CD4-positive, alpha-beta T cell treated with Interleukin-12 subunit alpha and Interleukin-12 subunit beta, for 1 hour (primary cell): Measurements from ENCODE around the gene NXN.
"Not testable (repeated sequence)": the region's sequence is repeated elsewhere in the genome, so short reads cannot be mapped to it uniquely, and the experiment has no call there.

Experiments used
- DNase-seq: peaks from one replicate; pipeline ENCODE4 v3.0.0-alpha.2; 2020

The NXN gene

DNA sequence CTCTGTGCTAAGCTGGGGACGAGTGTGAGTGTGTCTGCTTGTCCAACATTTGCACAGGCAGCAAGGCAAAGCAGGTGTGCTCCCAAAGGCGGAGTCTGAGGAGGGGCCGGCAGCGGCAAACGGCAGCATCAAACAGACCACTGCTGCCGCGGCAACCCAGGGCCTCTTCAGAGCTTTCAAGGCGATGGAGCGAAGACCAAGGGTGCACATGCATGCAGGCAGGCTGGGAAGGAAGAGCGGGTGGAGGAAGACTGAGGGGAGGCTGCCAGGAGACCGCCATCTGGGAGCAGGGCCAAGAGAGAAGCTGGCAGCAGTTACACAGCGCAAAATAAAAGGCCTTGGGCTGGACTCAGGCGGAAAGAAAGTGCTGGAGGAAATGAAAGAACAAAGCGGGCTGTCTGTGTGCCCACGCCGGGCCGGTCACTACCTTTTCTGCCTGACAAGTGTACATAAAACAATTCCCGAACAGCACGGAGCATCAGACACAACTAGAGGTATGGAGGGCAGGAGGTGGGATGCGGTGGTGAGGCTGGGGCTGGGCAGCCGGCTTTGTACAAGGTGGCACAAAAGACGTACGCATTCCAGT is 25.9 kb upstream of the NXN start:
- no peak for DNase-seq

DNA sequence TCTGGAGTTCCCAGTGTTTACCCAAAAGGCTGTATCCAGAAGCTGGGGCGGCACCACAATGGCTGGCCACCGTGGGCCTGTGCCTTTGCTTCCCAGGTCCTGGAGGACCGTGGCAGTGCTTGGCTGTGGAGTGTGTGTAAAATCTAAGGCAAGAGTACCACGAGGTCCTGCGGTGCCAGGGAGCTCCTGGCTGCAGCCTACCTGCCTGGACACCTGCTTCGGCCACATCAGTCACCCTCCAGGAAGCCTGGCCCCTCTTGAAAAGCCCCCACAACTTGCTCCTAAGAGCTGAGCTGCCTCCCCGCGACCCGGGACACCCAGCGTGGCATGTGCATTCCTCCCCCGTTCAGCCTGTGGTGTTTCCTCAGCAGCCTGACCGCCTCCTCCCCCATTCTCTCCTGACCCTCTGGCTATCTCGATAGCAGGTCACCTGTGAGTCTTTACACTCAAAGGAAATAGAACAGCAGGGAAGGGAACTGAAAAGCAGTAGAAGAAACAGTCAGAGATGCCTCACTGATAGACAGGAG is 25.3 kb upstream of the NXN start:
- no peak for DNase-seq

DNA sequence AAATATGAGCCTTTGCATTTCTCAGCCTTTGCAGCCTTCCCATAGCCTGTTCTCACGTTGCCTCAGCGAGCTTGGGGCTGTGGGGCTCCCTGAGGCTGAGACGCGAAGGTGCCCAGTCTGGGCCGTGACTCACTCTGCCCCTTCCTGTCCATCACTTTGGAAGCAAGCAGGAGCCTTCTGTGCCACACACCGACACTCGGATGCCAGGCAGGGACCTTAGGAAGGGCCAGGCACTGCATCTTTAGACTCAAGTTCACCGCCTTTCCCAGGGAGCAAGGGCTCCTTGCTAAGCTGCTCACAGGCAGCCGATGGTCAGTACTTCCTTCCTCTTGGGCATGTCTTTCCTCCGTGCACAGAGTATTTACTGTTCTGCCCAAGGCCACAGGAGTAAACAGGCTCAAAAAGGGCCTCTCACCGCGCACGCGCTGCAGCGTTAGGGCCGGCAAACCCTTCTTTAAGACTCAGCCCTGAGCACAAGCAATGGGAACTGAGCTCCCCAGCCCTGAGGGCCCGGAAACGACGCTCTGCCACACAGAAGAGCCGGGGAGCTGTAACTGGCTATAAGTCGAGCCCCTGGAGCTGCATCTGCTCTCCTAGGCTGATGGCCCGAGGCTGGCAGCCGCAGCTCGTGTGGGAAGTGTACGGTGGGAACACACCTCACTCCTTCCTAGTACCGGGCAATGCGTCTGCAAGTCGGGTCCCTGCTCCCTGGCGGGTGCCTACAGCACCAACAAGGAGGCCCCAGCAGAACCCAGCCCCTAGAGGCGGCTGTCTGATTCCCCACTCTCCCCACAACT is 24.6 kb upstream of the NXN start:
- DNase-seq = no peak

DNA sequence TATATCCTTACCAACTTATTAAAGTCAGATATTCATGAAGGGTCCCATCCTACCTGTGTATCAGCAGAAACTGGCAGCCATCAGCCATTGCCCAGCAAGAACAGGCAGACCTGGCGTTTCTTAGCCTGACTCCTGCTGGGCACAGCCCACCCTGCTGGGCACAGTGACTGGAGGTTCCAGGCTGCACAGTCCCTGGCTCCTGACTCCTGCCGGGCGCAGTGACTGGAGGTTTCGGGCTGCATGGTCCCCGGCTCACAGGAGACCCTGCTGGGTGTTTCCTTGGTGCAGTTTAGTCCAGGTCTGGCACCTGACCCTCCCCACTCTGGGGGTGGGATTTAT is 24.0 kb upstream of the NXN start:
- DNase-seq = no peak

DNA sequence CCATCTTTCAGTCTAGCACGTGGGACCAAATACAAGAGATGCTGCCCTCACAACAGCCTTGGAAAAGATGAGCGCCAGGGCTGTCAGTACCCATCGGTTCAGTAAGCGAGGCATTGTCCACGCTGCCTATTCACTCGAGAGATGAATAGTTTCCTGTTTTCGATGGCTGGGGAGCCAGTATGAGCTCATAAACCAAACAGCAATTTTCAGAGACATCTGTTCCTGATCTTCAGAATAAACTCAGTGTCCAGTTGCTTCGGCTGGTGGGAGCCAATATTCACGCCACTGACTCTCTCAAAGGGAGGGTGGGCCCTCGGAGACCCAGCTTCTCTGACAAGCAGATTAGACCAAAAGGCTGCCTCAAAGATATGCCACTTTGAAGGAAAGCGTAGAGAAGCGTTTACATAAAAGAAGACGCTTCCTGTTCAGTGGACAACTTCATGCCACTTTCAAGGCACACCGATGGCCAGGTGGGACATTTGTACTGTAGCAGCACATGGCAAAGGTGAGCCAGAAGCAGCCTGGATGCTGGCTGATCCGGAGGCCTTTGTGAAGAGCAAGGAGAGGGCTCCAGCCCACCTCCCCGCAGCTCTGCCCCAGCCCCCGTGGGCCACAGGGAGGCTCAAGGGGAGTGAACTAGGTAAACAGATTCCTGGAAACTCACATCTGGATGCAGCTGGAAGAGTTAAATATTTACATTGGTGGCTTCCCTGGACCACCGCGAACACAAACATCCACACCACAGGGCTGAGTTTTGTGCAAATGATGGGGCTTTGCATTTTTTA is 23.4 kb upstream of the NXN start:
- no peak for DNase-seq

DNA sequence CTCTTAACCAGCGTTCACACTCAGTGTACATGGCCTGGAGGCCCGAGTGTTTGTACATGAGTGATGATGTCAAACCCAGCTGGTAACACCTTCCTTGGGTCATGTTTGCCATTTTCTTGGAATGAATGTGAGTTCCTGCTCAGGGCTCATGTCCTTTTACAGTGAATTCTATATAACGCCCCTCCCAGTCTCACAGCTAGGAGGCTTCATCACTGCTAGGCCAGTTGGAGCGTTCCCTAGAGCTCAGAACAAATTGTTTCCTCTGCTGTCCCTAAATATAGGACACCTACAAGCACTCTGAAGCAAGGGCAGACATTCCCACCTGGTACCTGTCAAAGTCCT is 22.8 kb upstream of the NXN start:
- no peak for DNase-seq

DNA sequence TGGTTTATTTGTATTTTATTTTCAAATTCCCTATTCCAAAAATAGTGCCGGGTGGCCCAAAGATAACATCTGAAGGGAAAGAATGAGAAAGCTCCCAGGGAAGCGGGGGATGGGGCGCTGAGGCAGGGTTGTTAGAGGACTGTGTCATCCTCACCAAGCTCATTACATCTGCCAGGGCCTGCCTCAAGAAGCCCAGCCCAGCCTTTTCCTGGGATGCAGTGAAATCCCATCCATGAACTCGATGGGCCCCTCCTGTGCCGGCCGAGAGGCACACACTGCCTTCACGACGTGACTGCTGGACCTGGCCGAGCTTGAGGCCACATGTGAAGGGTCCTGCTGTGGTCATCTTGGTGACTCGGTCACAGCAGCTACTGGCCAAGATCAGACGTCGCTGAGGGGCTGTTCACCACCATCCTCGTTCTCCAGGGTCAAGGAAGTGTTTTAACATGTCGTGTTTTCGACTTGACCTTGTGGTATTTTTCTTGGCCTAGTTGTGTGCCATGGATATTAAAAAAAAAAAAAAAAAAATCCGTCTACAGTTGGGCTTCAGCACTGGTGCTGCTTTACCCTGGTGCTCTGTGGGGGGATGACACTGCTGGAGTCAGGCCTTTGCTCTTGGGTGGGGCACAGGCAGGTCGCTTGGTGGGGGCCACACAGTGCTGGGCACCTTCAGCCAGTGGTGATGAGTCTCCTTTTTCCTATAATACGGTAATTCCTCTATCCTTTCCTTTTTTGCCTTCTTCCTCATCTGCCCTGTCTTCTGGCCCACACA is 22.2 kb upstream of the NXN start:
- no peak for DNase-seq

DNA sequence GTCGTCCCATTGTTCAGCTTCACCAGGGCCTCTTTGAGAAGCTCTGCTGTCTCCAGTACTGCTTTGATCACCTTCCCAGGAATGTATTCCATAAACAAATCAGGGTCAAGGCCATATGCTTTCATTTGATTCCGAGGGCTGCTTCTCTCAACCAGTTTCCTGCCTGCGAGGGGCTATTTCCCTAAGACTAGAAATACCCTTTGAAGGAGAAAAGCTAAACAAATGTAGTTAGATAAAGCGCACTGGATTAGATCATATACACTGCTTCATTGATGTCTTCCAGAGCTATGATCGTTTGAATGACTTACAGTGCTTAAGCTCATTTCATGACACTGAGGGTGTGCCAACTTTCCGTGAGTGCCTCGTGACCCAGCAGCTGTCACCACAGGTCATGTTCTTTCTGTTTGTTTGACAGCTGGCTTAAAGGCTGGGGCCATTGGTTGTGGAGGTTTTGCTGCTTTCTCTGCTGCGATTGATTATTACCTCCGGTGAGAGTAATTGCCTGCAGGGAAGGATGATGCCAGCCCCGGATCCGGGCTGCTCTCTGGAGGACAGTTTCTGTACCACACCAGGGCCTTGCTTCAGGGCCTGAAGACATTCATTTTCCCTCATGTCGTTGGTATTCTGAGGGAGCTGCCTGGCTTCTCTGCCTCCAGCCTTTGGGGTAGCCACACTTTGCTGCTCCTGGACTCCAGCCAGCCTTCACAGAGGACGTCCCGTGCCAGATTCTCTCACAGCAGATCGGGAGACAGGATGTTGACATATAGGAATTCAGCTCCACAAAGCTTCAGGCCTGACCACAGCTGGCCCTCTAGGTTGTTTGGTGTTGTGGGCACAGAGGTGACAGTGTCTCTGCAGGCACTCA is 21.3 kb upstream of the NXN start:
- no peak for DNase-seq

DNA sequence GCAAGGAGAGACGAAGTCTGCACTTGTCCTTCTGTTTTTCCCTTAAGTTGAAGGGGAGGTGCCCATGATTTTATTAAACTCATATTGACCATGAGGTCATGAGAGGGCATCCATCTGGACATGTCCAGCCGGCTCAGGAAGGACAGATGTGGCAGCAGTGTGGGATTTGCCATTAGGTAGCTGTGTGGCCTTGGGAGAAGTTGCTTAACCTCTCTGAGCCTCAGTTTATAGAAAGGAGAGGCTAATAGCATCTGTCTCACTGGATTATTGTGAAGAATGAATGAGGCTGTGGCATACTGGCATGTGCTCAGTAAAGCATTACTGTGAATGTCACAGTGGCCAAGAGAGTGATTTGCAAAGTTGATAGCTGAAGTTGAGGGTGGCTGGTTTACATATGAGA is 18.5 kb upstream of the NXN start:
- no peak for DNase-seq

DNA sequence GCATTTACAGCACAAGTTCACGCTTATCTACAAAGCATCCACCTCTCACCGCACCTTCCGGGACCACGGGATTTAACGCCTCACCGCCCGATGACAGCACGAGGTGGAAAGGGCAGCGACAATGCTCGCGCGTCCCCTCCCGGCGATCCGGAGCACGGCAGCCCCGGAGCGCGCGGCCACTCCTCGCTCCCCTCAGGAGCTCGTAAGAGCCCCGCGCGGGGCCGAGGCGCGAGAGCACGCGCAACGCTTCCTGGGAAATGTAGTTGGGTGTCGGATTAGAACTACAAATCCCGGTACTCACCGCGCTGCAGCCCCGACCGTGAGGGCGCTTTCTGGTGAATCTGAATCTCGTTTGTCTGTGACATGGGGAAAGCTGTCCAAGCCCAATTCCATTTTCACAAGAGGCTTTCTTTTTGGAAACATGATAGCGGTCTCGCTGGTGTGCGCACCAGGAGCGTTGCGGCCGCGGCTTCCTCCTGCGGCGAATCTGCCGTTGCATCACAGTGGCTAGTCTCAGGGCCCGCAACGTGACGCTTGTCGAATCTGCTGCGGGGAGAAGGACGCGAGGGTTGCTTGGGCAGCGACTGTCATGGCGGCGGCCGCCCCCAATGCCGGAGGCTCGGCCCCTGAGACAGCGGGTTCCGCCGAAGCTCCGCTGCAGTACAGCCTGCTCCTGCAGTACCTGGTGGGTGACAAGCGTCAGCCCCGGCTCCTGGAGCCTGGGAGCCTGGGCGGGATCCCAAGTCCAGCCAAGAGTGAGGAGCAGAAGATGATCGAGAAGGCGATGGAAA is 17.2 kb upstream of the NXN start, which contains the start of gene TIMM22:
Gene TIMM22 (plus strand): TSS at position 576 of the 791 bp plus-strand sequence. CDS start 14 bp downstream, at position 590.
- peak; percentile 94 for DNase-seq

DNA sequence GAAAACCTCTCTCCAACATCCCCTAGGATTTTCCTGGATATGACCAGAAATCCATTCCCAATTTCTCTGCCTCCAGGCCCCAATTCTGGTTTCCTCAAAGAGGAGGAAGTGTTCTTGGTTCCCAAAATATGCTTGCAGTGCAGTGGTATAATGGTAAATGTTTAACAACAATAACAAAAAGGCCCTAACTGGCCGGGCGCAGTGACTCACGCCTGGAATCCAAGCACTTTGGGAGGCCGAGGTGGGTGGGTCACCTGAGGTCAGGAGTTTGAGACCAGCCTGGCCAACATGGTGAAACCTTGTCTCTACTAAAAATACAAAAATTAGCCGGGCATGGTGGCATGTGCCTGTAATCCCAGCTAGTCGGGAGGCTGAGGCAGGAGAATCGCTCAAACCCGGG is 15.7 kb upstream of the NXN start:
- not testable (repeated sequence) for DNase-seq

DNA sequence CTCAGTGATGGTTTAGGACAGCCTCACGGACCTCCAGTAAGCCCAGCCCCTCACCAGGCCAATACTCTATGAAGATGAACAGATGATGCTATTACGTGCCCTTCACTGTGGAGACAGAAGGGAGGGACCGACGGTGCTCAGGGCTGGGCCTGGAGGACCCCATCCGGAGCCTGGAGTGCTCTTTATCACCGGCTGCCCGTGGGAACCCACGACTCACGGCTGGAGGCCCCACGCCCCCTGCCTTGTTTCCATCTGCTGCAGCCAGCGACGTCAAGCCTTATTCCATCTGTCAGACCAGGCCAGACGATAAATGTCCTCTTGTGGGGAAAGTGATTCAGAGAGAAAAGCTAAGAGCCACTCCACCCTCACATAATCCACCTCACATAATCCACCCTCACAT is 13.4 kb upstream of the NXN start:
- no peak for DNase-seq

DNA sequence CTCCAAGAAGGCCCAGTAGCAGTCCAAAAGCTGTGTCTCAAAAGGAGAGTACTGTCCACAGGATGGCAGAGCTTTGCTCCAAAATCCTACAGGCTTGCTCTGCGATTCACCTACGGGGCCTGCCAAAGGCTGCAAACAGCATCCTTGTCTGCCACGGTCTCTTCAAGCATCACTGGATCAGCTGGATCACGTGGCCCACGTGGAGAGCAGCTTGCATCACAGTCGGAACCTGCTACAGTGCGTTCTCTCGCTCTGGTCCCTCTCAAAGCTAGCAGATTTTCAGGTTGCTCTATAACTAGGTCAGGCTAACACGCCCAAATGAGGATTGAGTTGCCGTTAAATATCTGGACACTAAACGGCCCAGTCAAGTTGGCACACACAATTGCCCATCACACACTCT is 9.0 kb upstream of the NXN start:
- no peak for DNase-seq

DNA sequence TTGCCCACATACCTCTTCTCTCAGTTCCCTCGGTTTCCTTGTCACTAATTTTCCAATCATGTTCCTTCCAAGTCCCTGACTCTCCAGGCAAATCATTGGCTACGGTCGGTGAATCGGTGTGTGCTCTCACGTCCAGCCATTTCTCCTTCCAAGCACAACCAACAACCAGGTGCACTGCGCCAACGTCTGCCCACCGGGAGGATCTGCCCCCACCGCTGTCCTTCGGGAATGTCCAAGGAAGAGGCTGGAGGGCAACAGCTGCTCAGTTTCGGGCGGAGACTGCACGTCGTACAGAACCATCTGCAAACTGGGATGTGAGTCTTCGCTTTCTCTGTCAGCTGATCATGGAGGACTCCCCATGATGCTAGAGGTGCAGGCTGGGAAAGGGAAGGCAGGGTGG is 8.4 kb upstream of the NXN start:
- no peak for DNase-seq

DNA sequence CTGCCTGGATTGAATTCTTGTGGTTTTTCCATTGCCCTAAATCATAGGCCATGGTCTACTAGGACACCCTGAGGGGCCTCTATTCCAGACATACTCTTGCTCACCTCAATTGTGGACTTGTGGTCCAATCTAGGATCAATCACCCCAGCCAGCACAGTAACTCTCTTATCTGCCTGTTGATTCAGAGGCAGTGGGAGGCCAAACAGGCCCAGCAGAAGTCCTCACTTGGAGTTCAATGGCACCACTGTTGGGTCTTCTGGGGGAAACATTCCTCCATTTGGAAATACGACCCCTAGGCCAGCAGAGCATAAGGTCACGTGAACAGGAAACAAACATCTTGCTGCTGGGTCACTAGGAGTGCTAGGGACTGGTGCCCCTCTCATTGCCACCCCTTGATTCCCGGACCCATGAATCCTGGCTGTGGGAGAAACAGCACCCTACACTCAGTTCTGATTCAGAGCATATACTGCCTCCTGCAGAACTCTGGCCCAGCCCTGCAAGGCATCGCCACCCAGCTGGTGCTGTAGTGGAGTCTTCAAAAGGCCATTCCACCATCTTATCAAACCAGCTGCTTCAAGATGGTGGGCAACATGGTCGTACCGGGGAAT is 6.8 kb upstream of the NXN start:
- no peak for DNase-seq

DNA sequence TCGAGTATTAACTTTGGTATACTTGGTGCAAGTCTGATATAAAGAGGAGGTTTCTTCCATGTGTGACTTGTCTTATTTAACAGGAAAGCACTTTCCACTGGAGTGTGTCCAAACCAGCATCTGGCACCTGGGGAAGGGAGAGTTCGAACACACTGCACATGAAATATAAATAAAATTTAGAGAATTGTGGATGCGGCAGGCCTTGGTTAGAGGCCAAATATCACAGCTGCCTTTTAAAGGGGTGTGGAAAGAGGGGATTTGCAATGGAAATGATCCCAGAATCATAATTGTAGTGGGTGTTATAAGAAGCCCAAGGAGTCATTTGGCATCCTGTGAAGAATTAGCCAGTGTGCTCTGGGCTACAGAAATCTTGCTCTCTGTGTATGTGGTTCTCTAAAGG is 4.3 kb upstream of the NXN start:
- DNase-seq = no peak

DNA sequence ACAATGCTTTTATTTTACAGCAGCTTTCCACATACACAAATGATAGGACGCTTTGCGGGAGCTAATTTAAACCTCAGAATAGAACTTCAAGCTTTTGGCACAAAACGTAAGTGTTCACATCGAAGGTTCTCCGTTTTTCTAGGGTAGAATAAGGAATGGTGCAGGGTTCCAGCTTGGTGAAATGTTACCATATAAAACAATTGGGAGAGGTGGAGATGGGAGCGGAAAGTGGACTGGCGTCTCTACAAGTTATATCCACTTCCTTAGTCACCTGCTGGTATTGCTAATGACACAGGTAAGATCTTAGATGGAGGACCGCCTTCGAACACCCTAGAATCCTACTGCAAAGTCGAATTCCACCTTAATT is 1.7 kb upstream of the NXN start:
- no peak for DNase-seq

DNA sequence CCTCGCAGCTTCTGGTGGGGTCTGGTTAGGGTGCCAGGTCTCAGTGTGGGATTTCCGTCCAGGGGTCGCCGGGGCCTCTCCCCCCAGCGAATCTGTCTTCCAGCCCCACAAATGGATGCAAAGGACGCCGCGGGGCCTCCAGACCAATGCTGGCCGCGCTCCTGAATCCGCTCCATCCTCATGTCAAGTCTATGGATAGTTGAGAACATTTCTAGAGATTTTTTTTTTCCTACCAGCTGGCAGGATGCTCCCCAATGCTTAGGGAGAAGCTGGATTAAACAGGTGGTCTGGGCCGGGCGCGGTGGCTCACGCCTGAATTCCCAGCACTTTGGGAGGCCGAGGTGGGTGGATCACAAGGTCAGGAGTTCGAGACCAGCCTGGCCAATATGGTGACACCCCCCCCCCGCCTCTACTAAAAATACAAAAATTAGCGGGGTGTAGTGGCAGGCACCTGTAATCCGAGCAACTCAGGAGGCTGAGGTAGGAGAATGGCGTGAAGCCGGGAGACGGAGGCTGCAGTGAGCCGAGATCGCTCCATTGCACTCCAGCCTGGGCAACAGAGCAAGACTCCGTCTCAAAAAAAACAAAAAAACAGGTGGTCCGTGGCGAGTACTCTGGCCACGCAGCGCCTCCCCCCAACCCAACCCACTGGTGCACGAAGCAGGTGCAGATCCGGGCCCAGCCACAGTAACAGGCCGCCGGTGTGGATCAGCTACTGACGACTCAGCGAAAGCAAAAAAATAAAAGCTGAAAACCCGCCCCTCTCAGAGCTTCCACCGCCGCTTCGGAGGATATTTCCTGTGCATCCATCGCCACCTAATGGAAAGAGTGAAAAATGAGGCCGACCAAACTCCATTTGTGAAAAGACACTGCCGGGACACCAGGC is 1.1 kb upstream of the NXN start:
- DNase-seq = peak; percentile 88

DNA sequence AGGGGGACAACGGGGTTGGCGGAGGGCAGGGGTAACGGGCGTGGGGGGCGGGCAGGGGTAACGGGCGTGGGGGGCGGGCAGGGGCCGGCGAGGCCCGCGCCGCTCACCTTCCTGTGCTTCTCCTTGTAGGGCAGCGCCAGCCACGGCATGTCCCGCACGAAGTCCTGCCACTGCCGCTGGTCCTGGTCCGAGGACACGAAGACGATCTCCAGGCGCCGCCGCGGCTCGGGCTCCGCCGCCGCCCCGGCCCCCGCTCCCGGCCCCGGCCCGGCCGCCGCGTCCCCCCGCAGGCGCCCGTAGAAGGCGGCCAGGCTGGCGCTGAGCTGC is 401 bp downstream of the NXN start:
- no peak for DNase-seq
